Stimulated activated CD4-positive, alpha-beta T cell treated with anti-CD3 and anti-CD28 coated beads, Interleukin-2, amount 100 ng/mL, for 48 hours (primary cell): ENCODE data around the gene RARB.

Source experiments
- DNase-seq, 2 donors: peaks; one replicate each; pipeline ENCODE4 v3.0.0-alpha.2; 2020

The RARB gene

DNA sequence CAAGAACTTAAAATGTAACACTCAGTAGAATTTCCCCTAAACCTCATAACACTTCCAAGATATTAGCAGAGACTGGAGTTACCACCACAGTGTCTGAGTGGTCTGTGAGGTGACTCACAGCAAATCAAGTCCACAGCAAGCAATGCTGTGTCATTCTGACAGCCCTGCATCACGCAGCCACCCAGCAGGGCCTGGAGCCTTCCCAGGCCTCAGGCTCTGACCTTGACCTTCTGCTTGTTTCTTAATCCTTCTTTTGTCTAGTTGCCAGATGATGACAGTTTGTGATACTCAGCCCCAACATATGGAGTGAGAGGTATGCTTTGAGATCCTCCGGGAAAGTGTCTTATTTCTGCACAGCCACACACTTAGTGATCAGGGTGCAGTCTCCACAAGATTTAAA is 154.2 kb downstream of the RARB start:
- DNase-seq = no peak

DNA sequence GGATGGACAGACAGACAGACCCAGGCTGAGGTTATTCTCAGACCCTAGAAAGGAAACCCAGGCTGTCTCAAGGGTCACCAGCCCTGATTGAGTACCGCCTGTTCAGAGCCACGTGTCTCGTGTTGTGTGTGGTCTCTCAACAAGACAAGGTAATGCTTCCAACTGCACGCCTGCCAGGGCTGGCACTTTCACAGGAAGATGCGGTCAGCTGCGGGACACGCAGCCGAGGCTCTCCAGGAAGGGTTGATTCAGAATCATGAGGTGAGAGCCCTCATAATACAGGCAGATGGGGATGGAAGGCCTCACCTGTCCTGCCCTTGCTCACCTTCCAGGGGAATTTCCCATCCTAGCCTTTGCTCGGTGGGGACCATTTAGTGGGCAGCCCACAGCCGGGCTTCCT is 155.3 kb downstream of the RARB start:
- no peak for DNase-seq

- DNase-seq = no peak
Observed at GRCh38 chr3:25584011-25584789, 156.1 kb downstream of the RARB start.

- no peak for DNase-seq
Observed at GRCh38 chr3:25585361-25586166, 157.5 kb downstream of the RARB start.

DNA sequence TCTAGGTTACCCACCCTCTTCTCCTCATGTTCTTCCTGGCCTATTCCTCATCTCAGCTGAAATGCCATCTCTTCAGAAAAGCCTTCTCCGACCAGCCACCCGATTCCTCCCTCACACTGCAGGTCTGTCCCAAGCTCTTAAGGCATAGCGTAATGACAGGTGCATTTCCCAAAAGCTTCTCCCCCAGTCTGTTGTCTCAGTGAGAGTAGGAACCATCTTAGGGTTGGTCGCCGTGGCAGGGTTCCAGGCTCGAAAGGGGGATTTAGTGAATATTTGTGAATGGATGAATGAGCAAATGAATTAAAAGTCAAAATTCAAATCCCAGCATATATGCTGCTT is 158.1 kb downstream of the RARB start:
- no peak for DNase-seq

GRCh38 chr3:25586553-25586952 is 158.5 kb downstream of the RARB start:
- no peak for DNase-seq

- no peak for DNase-seq
Observed at GRCh38 chr3:25587094-25587493, 159.0 kb downstream of the RARB start.

DNA sequence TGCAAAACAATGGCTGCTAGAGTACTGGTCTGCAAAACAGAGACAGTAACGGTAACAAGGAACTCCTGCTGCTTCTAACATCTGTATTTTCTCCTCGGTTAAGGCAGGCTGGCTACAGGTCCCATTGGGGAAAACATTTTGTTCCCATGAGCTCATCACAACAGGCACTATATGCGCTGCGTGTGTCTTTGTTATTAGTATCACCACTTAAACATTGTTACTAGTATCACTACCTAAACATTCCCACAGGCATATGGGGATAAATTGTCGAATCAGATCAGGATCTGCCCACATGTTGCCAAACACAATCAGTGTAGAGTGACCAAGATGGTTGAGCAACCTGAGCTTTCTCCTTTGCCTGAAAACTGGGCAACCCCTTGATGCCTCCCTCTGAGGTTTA is 159.5 kb downstream of the RARB start:
- DNase-seq = no peak

DNA sequence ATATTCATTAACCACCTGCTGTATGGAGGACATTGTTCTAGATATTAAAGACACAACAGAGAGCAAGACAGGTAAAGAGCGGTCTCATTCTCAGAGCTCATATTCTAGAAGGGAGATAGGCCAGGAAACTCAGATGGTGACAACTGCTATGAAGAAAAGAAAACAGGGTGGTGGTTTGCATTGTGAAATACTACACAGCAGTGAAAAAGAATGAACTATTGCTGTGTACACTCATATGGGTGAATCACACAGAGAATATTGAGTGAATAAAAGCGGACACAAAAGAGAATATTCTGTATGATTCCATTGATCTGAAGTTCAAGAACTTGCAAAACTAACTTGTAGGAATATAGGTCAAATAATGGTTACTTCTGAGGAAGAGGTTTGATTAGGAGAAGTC is 159.9 kb downstream of the RARB start:
- DNase-seq = no peak

GRCh38 chr3:25588441-25589103 is 160.5 kb downstream of the RARB start:
- DNase-seq = no peak

- DNase-seq = no peak
Observed at GRCh38 chr3:25589104-25589782, 161.2 kb downstream of the RARB start.

DNA sequence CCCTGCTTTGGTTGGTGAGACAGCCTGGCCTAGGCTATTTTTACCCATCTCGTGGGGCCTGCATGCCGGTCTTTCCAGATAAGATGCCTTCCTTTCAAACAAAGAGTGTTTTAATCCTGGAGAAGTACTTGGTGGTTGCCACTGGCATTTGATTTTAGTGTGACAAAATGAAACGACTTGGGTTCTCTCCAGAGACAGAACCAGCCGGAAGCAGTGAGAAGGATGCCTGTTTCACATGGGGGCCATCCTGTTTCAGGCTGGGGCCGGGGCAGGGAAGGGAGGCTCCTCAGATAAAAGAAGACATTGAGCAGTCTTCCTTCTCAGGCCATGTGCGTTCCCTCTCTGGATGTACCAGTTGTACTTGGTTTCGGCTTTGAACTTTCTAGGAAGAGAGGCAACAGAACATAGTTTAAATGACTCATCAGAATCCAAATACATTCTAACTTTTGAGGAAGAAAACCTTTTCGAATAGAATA is 161.8 kb downstream of the RARB start:
- no peak for DNase-seq

GRCh38 chr3:25592510-25592968 is 164.5 kb downstream of the RARB start:
- no peak for DNase-seq

GRCh38 chr3:25593001-25593400 is 164.9 kb downstream of the RARB start:
- DNase-seq = no peak

DNA sequence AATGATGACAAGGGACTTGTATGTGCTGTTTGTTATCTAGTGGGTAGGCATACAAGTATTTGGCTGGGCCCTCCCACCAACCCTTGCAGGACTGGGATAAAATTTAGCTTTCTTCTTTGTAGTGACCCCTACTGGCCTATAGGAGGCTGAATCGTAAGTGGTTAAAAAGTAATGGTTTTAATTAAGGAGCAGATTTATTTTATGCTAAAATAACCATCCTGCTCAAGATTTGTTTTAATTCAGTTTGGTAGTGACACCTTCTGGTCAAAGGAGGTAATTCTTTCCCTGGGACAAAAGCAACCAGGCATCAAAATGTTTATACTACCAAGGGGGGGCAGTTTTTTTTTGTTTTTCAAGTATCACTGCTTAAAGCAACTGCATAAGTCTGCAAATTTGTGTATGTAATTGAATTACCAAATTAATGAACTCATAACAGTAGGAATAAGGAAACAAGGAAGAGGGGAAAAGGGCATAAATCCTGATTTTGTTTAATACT is 166.0 kb downstream of the RARB start:
- no peak for DNase-seq

GRCh38 chr3:25597535-25598101 is 169.6 kb downstream of the RARB start:
- DNase-seq = no peak

DNA sequence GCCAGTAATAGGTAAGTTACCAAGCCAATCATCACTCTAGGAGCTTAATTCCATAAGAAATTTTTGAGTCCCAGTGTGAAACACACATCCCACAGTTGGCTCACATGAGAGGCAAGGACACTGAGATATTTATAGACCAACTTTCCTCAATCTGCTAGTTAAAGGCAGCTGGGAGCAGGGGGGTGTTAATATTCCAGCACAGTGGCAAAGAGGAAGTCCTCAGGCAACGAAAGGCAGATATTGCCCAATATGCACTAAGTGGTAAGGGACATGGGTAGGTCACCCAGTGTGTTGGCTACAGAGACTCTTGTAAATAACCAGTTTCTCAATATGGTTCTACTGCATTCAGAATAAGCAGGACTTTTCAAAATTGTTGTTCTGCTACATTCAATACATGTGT is 175.6 kb downstream of the RARB start:
- no peak for DNase-seq

DNA sequence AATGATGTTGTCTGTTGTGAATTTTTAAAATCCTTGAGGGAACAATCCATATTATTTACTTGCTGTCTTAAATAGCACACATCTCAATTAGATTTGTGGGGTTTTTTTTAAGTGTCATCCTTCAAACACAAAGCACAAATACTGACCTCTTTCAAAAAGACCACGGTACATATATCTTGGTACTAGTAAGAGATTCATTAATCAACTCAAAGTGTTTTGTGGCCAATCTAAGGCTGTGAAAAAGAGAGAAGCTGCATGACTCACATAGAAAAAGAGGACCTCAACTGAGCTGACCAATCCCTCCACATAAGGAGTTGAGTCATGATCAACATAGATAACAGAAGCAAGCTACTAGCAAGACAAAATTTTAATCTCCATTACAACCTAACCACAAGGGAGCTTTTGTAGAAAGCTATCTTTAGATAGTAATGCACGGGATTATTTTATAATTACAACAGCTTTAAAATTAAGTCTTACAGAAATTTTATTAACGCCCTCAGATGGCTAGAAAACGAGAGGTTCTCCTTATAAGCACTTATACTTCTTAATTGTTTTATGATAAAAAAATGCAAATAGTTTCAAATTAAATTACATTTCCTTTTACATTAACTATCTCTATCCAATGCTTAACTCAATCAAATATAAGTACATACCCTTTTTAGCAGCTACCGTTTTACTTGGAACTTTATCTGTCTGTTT is 176.2 kb downstream of the RARB start:
- DNase-seq = no peak

- DNase-seq = no peak
Observed at GRCh38 chr3:25610167-25610566, 182.1 kb downstream of the RARB start.

- no peak for DNase-seq
Observed at GRCh38 chr3:25610779-25611178, 182.7 kb downstream of the RARB start.

GRCh38 chr3:25611193-25611592 is 183.1 kb downstream of the RARB start:
- no peak for DNase-seq

GRCh38 chr3:25618028-25618427 is 190.0 kb downstream of the RARB start:
- no peak for DNase-seq
